ENCODE results near the gene TMEM106C.

DNA sequence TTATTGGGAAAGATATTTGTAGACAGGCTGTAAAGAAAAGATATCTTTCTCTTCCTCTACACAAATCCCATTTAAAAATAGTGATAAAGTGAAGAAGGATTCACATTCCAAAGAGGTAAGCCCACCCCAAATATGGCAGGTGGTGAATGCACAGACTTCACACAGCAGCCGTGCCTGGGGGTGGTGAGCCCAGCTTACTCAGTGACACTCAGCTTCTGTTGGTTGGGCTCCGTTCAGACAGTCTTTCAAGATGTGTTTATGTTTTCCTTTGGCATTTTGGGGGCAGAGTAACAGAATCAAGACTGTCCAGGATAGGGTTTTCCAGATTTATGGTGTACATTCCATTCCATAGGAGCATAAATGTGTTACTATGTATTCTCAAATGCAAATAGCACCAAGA is 45.0 kb downstream of the TMEM106C start:
- TF ChIP-seq, protein P1, sequence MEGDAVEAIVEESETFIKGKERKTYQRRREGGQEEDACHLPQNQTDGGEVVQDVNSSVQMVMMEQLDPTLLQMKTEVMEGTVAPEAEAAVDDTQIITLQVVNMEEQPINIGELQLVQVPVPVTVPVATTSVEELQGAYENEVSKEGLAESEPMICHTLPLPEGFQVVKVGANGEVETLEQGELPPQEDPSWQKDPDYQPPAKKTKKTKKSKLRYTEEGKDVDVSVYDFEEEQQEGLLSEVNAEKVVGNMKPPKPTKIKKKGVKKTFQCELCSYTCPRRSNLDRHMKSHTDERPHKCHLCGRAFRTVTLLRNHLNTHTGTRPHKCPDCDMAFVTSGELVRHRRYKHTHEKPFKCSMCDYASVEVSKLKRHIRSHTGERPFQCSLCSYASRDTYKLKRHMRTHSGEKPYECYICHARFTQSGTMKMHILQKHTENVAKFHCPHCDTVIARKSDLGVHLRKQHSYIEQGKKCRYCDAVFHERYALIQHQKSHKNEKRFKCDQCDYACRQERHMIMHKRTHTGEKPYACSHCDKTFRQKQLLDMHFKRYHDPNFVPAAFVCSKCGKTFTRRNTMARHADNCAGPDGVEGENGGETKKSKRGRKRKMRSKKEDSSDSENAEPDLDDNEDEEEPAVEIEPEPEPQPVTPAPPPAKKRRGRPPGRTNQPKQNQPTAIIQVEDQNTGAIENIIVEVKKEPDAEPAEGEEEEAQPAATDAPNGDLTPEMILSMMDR (conservative IDR thresholded peaks at IDR 0.05), result no peak
- no peak for TF ChIP-seq EZH2 (IDR thresholded peaks at IDR 0.05; ENCODE audit: low read depth)
